DOHH2 (cell line): ENCODE measurements around the gene NT5DC1.
"Not testable (repeated sequence)": the region's sequence is repeated elsewhere in the genome, so short reads cannot be mapped to it uniquely, and the experiment has no call there.

ENCODE experiments used
- EZH2phosphoT487 ChIP-seq: fragments of 200-600 bp; sonication (generic); IDR thresholded peaks from 2 replicates; pipeline ENCODE4 v1.6.1; 2017; ENCODE audit warnings: borderline replicate concordance, mild to moderate bottlenecking, antibody characterized with exemption, low read length, moderate library complexity, mixed read lengths
- TF ChIP-seq, protein P1 (sequence below): fragments of 200-600 bp; sonication (generic); IDR thresholded peaks from one replicate; pipeline ENCODE4 v1.5.1; 2014; ENCODE audit warnings: antibody characterized with exemption, mild to moderate bottlenecking, low read depth, low read length; ENCODE audit not compliant: poor library complexity, severe bottlenecking

DNA sequence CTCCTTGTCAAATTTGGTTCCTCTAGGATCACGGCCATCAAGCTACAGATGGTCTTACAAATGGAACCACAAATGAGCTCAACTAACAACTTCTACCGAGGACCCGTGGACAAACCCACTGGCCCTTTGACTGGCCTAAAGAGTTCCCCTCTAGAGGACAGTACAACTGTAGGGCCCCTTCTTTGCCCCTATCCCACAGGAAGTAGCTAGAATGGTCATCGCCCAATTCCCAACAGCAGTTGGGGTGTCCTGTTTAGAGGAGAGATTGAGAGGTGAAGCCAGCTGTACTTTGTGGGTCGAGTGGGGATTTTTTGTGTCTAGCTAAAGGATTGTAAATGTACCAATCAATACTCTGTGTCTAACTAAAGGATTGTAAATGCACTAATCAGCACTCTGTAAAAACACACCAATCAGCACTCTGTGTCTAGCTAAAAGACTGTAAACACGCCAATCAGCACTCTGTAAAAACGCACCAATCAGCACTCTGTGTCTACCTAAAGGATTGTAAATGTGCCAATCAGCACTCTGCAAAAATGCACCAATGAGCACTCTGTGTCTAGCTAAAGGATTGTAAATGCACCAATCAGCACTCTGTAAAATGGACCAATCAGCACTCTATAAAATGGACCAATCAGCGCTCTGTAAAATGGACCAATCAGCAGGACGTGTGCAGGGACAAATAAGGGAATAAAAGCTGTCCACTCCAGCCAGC, 4.4 kb upstream of the NT5DC1 start:
- TF ChIP-seq, protein P1, sequence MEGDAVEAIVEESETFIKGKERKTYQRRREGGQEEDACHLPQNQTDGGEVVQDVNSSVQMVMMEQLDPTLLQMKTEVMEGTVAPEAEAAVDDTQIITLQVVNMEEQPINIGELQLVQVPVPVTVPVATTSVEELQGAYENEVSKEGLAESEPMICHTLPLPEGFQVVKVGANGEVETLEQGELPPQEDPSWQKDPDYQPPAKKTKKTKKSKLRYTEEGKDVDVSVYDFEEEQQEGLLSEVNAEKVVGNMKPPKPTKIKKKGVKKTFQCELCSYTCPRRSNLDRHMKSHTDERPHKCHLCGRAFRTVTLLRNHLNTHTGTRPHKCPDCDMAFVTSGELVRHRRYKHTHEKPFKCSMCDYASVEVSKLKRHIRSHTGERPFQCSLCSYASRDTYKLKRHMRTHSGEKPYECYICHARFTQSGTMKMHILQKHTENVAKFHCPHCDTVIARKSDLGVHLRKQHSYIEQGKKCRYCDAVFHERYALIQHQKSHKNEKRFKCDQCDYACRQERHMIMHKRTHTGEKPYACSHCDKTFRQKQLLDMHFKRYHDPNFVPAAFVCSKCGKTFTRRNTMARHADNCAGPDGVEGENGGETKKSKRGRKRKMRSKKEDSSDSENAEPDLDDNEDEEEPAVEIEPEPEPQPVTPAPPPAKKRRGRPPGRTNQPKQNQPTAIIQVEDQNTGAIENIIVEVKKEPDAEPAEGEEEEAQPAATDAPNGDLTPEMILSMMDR, result not testable (repeated sequence)
- not testable (repeated sequence) for TF ChIP-seq EZH2phosphoT487
